Loucy (cell line): ENCODE data around the gene SNCAIP.

ENCODE experiments used
- CTCF ChIP-seq: fragments of 200-600 bp; sonication (generic); conservative IDR thresholded peaks from 2 replicates; pipeline ENCODE4 v1.5.1; 2014; ENCODE audit warnings: mild to moderate bottlenecking, antibody characterized with exemption, low read length
- EZH2phosphoT487 ChIP-seq: fragments of 200-600 bp; IDR thresholded peaks from 2 replicates; pipeline ENCODE4 v1.6.1; 2018; ENCODE audit warnings: antibody characterized with exemption, mild to moderate bottlenecking, moderate library complexity, borderline replicate concordance

DNA sequence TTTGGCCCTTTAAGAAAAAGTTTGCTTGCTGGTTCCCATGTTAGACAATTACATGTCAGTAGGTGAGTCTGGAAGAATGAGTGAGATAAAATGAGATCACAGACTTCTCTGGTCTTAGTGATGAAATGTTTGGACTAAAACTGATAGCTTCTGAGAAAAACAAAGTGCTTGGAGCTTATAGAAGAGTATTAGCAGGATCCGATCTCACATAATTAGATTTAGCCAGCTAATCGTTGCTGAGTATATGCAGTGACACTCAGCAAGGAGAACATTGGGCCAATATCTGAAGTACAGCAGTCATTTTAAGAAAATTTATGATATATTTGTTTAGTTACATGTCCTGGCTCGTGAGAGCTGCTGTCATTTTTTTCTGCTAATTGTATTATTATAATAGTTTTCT, 135.8 kb downstream of the SNCAIP start:
- TF ChIP-seq CTCF (no peak), EZH2phosphoT487 (no peak)
